ENCODE data around the gene RNF103. TPM values are rescaled to one million over a fixed set of nuclear protein-coding genes. Genes with fewer than 3 reads are reported as not detected.
A peak's percentile ranks its signal among the peaks of the same experiment; 100 is the strongest.

The RNF103 gene
- total and polyA plus RNA-seq, 2 experiments from 2014 or later, result 11.6 to 21.7 TPM

DNA sequence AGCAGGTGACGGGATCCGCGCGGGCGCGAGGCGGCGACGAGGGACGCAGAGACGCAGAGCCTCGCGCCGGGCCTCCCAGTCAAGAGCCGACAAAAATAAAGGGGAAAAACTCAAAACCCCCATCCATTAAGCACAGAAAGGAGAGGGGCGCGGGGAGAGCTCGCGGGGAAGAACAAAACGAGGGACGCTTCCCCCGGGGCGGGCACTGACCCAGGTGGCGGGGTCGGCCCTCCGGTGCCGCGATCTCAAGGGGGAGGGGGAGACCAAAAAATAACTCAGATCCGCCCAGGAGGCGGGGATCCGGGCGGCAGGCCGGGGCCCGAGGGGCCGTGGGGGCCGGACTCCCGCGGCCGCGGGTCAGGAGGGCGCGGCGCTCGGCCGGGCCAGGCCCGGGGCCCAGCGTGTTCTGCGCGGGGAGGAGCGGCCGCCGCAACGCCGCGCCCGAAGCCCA, 597 bp downstream of the RNF103 start:
- WGBS, 2 experiments (ENCODE audit: low coverage in 1 of 2, low lambda C conversion rate in 2 of 2, missing lambda C conversion rate in 2 of 2), result 1 to 2% methylated on average over 18 to 37 of the region's 56 CpGs
- in situ Hi-C loops (cut with MboI), result no loop called here
- DNase-seq, result peak; percentile 69

GRCh38 chr2:86622519-86623042, 1.1 kb downstream of the RNF103 start:
- Histone ChIP-seq H4K20me1 (ENCODE audit: insufficient read depth) (no peaks in the 10 kb centered on the region), H3K9me3 (ENCODE audit: low read depth) (no peaks in the 10 kb centered on the region), H3K4me1 (ENCODE audit: insufficient read depth) (peaks cover 13% of the 10 kb centered on the region), H3K4me2 (ENCODE audit: unreplicated experiment) (peak overlapping the region; percentile 89), H3K36me3 (ENCODE audit: low read depth) (peaks cover 9% of the 10 kb centered on the region), H3K9me2 (ENCODE audit: insufficient read depth) (no peaks in the 10 kb centered on the region), H3K9ac (peak overlapping the region; percentile 96), H3K79me2 (ENCODE audit: insufficient read depth) (peaks cover 53% of the 10 kb centered on the region), H3F3A (ENCODE audit: insufficient read depth) (peaks cover 15% of the 10 kb centered on the region; the same call in 1 of the 2 replicates), H3K27ac (peak overlapping the region; percentile 87), H3K27me3 (replicated peaks; ENCODE audit: insufficient read depth) (no peaks in the 10 kb centered on the region), H2AFZ (peak overlapping the region; percentile 78), H3K4me3 (peak overlapping the region; percentile 96)
- in situ Hi-C loops (cut with MboI), result no loop called here
- WGBS, 2 experiments (ENCODE audit: low coverage in 1 of 2, low lambda C conversion rate in 2 of 2, missing lambda C conversion rate in 2 of 2), result 0 to 1% methylated on average over 26 to 29 of the region's 29 CpGs
- peak; percentile 63 for DNase-seq
- TF ChIP-seq EZH2phosphoT487 (IDR thresholded peaks at IDR 0.05; ENCODE audit: insufficient read depth, low read depth), result no peak

More for the DNA sequence above, 597 bp downstream of the RNF103 start:
- Histone ChIP-seq H3F3A (ENCODE audit: insufficient read depth) (peaks cover 15% of the 10 kb centered on the region; the same call in 1 of the 2 replicates), H3K79me2 (ENCODE audit: insufficient read depth) (peaks cover 49% of the 10 kb centered on the region), H3K4me2 (ENCODE audit: unreplicated experiment) (peak overlapping the region; percentile 89), H3K9me3 (ENCODE audit: low read depth) (no peaks in the 10 kb centered on the region), H3K4me3 (peak overlapping the region; percentile 96), H3K27me3 (replicated peaks; ENCODE audit: insufficient read depth) (no peaks in the 10 kb centered on the region), H3K27ac (peak overlapping the region; percentile 87), H3K9me2 (ENCODE audit: insufficient read depth) (no peaks in the 10 kb centered on the region), H2AFZ (peak overlapping the region; percentile 78), H4K20me1 (ENCODE audit: insufficient read depth) (no peaks in the 10 kb centered on the region), H3K4me1 (ENCODE audit: insufficient read depth) (peaks cover 13% of the 10 kb centered on the region), H3K36me3 (ENCODE audit: low read depth) (peaks cover 9% of the 10 kb centered on the region), H3K9ac (peak overlapping the region; percentile 96)
- TF ChIP-seq EZH2 (IDR thresholded peaks at IDR 0.05; ENCODE audit: insufficient read depth, poor library complexity, severe bottlenecking) (no peak), EZH2phosphoT487 (IDR thresholded peaks at IDR 0.05; ENCODE audit: insufficient read depth, low read depth) (no peak)

- Histone ChIP-seq H2AFZ (peak overlapping the region; percentile 78), H3K27ac (peak overlapping the region; percentile 87), H3K4me2 (ENCODE audit: unreplicated experiment) (peak overlapping the region; percentile 89), H3K4me3 (peak overlapping the region; percentile 96), H3K27me3 (replicated peaks; ENCODE audit: insufficient read depth) (no peaks in the 10 kb centered on the region), H3K36me3 (ENCODE audit: low read depth) (peaks cover 18% of the 10 kb centered on the region), H3F3A (ENCODE audit: insufficient read depth) (peaks cover 15% of the 10 kb centered on the region; the same call in 1 of the 2 replicates), H3K79me2 (ENCODE audit: insufficient read depth) (peaks cover 64% of the 10 kb centered on the region), H3K9me2 (ENCODE audit: insufficient read depth) (no peaks in the 10 kb centered on the region), H3K9me3 (ENCODE audit: low read depth) (no peaks in the 10 kb centered on the region), H4K20me1 (ENCODE audit: insufficient read depth) (no peaks in the 10 kb centered on the region), H3K4me1 (ENCODE audit: insufficient read depth) (peaks cover 13% of the 10 kb centered on the region), H3K9ac (peak overlapping the region; percentile 96)
- in situ Hi-C loops (cut with MboI), result no loop called here
- 1 to 5% methylated on average over 6 of the region's 6 CpGs for WGBS, 2 experiments (ENCODE audit: low coverage in 1 of 2, low lambda C conversion rate in 2 of 2, missing lambda C conversion rate in 2 of 2)
- peak; percentile 39 for DNase-seq
- TF ChIP-seq EZH2 (IDR thresholded peaks at IDR 0.05; ENCODE audit: insufficient read depth, poor library complexity, severe bottlenecking), result no peak
Observed at GRCh38 chr2:86621280-86621943, 2.3 kb downstream of the RNF103 start.

DNA sequence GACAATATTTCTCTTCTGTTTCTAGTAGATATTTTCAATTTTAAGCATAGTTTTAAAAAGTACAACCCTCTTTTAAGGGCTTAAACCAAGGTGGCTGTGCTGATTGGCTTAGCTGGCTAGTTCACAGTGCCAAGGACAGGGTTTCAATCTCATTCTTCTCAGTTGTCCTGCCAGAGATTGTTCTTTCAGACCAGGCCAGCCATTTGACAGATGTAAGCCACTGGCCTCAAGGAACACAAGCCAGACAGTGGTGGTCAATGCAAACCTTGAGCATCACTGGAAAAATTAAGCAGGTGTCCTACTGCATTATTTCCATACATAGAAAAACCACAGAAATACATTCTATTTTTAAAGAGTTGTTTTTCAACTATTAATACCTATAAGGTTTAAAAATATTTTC, 5.9 kb downstream of the RNF103 start:
- no peak for DNase-seq
- H3K4me3 ChIP-seq, result no peak overlapping the region
- no peak overlapping the region for H3K4me2 ChIP-seq (ENCODE audit: unreplicated experiment)
- peaks cover 72% of the 10 kb centered on the region for H3K79me2 ChIP-seq (ENCODE audit: insufficient read depth)
- H3K36me3 ChIP-seq (ENCODE audit: low read depth), result peaks cover 32% of the 10 kb centered on the region
- peaks cover 10% of the 10 kb centered on the region; the same call in 1 of the 2 replicates for H3F3A ChIP-seq (ENCODE audit: insufficient read depth)
- TF ChIP-seq EZH2phosphoT487 (IDR thresholded peaks at IDR 0.05; ENCODE audit: insufficient read depth, low read depth) (no peak), EZH2 (IDR thresholded peaks at IDR 0.05; ENCODE audit: insufficient read depth, poor library complexity, severe bottlenecking) (no peak)
- no peaks in the 10 kb centered on the region for H3K27me3 ChIP-seq (replicated peaks; ENCODE audit: insufficient read depth)
- no peaks in the 10 kb centered on the region for H3K9me2 ChIP-seq (ENCODE audit: insufficient read depth)
- no peaks in the 10 kb centered on the region for H3K9me3 ChIP-seq (ENCODE audit: low read depth)
- no peak overlapping the region for H3K27ac ChIP-seq
- in situ Hi-C loops (cut with MboI), result no loop called here
- H3K9ac ChIP-seq, result no peak overlapping the region
- no peaks in the 10 kb centered on the region for H4K20me1 ChIP-seq (ENCODE audit: insufficient read depth)
- peaks cover 10% of the 10 kb centered on the region for H3K4me1 ChIP-seq (ENCODE audit: insufficient read depth)
- no peak overlapping the region for H2AFZ ChIP-seq

All from GM23248 (cell line).